ENCODE results near the gene BLMH. TPM values are rescaled to one million over a fixed set of nuclear protein-coding genes. Genes with fewer than 3 reads are reported as not detected.
"Not testable (repeated sequence)": the region's sequence is repeated elsewhere in the genome, so short reads cannot be mapped to it uniquely, and the experiment has no call there.

BLMH gene
- total RNA-seq, 1 experiment from 2014 or later: 94.3 TPM

GRCh38 chr17:30207655-30208054, 84.1 kb downstream of the BLMH start:
- TF ChIP-seq CTCF (conservative IDR thresholded peaks at IDR 0.05; ENCODE audit: low read depth, low read length): no peak
- no peak for TF ChIP-seq EZH2 (IDR thresholded peaks at IDR 0.05; ENCODE audit: borderline replicate concordance, low read depth, low read length, poor library complexity, severe bottlenecking)
- BruUV-seq (replicated peaks): no TSS peak
- H3K4me3 ChIP-seq (ENCODE audit: low read depth, low read length, poor library complexity, severe bottlenecking): no peak overlapping the region
- POLR2A ChIA-PET (ENCODE audit: low non-redundant PET): no interaction called here
- no peaks in the 10 kb centered on the region for H3K27me3 ChIP-seq (replicated peaks; ENCODE audit: insufficient read depth, low read depth, low read length, poor library complexity)
- H3K27ac ChIP-seq (ENCODE audit: low read depth, low read length, poor library complexity, severe bottlenecking): no peak overlapping the region
- intact Hi-C loops (cut with micrococcal nuclease; ENCODE audit: unreplicated experiment): no loop called here
- no peaks in the 10 kb centered on the region for H3K36me3 ChIP-seq (ENCODE audit: insufficient read depth, low read length, poor library complexity, severe bottlenecking)
- CTCF ChIA-PET: no interaction called here
- no peak for DNase-seq (ENCODE audit: low spot score)
- H3K9me3 ChIP-seq (ENCODE audit: low read depth, low read length, poor library complexity, severe bottlenecking): no peaks in the 10 kb centered on the region
- H3K4me1 ChIP-seq (ENCODE audit: insufficient read depth, low read length, poor library complexity, severe bottlenecking): no peaks in the 10 kb centered on the region

GRCh38 chr17:30203471-30203981, 88.2 kb downstream of the BLMH start:
- no peaks in the 10 kb centered on the region for H3K36me3 ChIP-seq (ENCODE audit: insufficient read depth, low read length, poor library complexity, severe bottlenecking)
- no peaks in the 10 kb centered on the region for H3K27me3 ChIP-seq (replicated peaks; ENCODE audit: insufficient read depth, low read depth, low read length, poor library complexity)
- CTCF ChIA-PET: no interaction called here
- TF ChIP-seq EZH2 (IDR thresholded peaks at IDR 0.05; ENCODE audit: borderline replicate concordance, low read depth, low read length, poor library complexity, severe bottlenecking): no peak
- 0 out of 2 replicates have a peak, but pooled peaks have one; percentile 13 for TF ChIP-seq CTCF (conservative IDR thresholded peaks at IDR 0.05; ENCODE audit: low read depth, low read length)
- H3K9me3 ChIP-seq (ENCODE audit: low read depth, low read length, poor library complexity, severe bottlenecking): no peaks in the 10 kb centered on the region
- POLR2A ChIA-PET (ENCODE audit: low non-redundant PET): no interaction called here
- BruUV-seq (replicated peaks): no TSS peak
- intact Hi-C loops (cut with micrococcal nuclease; ENCODE audit: unreplicated experiment): no loop called here
- H3K4me1 ChIP-seq (ENCODE audit: insufficient read depth, low read length, poor library complexity, severe bottlenecking): no peaks in the 10 kb centered on the region
- no peak overlapping the region for H3K27ac ChIP-seq (ENCODE audit: low read depth, low read length, poor library complexity, severe bottlenecking)
- DNase-seq (ENCODE audit: low spot score): no peak
- no peak overlapping the region for H3K4me3 ChIP-seq (ENCODE audit: low read depth, low read length, poor library complexity, severe bottlenecking)

- POLR2A ChIA-PET (ENCODE audit: low non-redundant PET); H3K4me3 ChIP-seq (ENCODE audit: low read depth, low read length, poor library complexity, severe bottlenecking); CTCF ChIA-PET; H3K4me1 ChIP-seq (ENCODE audit: insufficient read depth, low read length, poor library complexity, severe bottlenecking); H3K9me3 ChIP-seq (ENCODE audit: low read depth, low read length, poor library complexity, severe bottlenecking); H3K27ac ChIP-seq (ENCODE audit: low read depth, low read length, poor library complexity, severe bottlenecking); BruUV-seq (replicated peaks); H3K36me3 ChIP-seq (ENCODE audit: insufficient read depth, low read length, poor library complexity, severe bottlenecking); DNase-seq (ENCODE audit: low spot score); H3K27me3 ChIP-seq (replicated peaks; ENCODE audit: insufficient read depth, low read depth, low read length, poor library complexity); intact Hi-C loops (cut with micrococcal nuclease; ENCODE audit: unreplicated experiment): not testable (repeated sequence)
Observed at GRCh38 chr17:30200656-30201055, 91.1 kb downstream of the BLMH start.

GRCh38 chr17:30200106-30200505, 91.6 kb downstream of the BLMH start:
- Histone ChIP-seq H3K27ac (ENCODE audit: low read depth, low read length, poor library complexity, severe bottlenecking) (no peak overlapping the region), H3K9me3 (ENCODE audit: low read depth, low read length, poor library complexity, severe bottlenecking) (no peaks in the 10 kb centered on the region), H3K4me1 (ENCODE audit: insufficient read depth, low read length, poor library complexity, severe bottlenecking) (no peaks in the 10 kb centered on the region), H3K36me3 (ENCODE audit: insufficient read depth, low read length, poor library complexity, severe bottlenecking) (no peaks in the 10 kb centered on the region), H3K4me3 (ENCODE audit: low read depth, low read length, poor library complexity, severe bottlenecking) (no peak overlapping the region), H3K27me3 (replicated peaks; ENCODE audit: insufficient read depth, low read depth, low read length, poor library complexity) (no peaks in the 10 kb centered on the region)
- ChIA-PET POLR2A (ENCODE audit: low non-redundant PET) (no interaction called here), CTCF (no interaction called here)
- intact Hi-C loops (cut with micrococcal nuclease; ENCODE audit: unreplicated experiment): no loop called here
- BruUV-seq (replicated peaks): no TSS peak
- no peak for DNase-seq (ENCODE audit: low spot score)
- TF ChIP-seq CTCF (conservative IDR thresholded peaks at IDR 0.05; ENCODE audit: low read depth, low read length): no peak
- TF ChIP-seq EZH2 (IDR thresholded peaks at IDR 0.05; ENCODE audit: borderline replicate concordance, low read depth, low read length, poor library complexity, severe bottlenecking): no peak

Measured in A673 (cell line).